22Rv1 (cell line): ENCODE data around the gene CAPN15.

Experiments used
- H3K27ac ChIP-seq: fragments of 450-650 bp; 2 replicates; pipeline ENCODE4 v1.5.1; 2017
- ZFX ChIP-seq: fragments of 450-650 bp; IDR thresholded peaks from 2 replicates; pipeline ENCODE4 v1.6.1; 2017; ENCODE audit warnings: antibody characterized with exemption, borderline replicate concordance
- TF ChIP-seq, protein P1 (sequence below): fragments of 450-650 bp; IDR thresholded peaks from 2 replicates; pipeline ENCODE4 v1.5.1; 2017; ENCODE audit warnings: mild to moderate bottlenecking

CAPN15 gene

DNA sequence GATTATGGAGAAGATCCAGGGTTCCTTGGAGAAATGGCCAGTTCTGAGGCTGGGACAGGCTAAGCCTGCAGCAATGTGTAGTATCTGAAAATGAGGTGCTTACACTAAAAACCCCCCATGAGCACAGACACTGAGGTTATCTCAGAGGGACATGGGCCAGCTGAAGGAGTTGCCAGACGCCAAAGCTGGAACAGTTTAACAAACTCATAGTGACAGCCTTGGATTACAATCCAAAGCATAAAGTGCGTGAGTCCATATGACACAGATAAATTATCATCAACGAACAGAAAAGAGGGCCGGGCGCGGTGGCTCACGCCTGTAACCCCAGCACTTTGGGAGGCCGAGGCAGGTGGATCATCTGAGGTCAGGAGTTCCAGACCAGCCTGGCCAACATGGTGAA, 11.2 kb upstream of the CAPN15 start:
- TF ChIP-seq, protein P1, sequence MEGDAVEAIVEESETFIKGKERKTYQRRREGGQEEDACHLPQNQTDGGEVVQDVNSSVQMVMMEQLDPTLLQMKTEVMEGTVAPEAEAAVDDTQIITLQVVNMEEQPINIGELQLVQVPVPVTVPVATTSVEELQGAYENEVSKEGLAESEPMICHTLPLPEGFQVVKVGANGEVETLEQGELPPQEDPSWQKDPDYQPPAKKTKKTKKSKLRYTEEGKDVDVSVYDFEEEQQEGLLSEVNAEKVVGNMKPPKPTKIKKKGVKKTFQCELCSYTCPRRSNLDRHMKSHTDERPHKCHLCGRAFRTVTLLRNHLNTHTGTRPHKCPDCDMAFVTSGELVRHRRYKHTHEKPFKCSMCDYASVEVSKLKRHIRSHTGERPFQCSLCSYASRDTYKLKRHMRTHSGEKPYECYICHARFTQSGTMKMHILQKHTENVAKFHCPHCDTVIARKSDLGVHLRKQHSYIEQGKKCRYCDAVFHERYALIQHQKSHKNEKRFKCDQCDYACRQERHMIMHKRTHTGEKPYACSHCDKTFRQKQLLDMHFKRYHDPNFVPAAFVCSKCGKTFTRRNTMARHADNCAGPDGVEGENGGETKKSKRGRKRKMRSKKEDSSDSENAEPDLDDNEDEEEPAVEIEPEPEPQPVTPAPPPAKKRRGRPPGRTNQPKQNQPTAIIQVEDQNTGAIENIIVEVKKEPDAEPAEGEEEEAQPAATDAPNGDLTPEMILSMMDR = no peak
- no peak for TF ChIP-seq ZFX
- H3K27ac ChIP-seq = no peak overlapping the region

DNA sequence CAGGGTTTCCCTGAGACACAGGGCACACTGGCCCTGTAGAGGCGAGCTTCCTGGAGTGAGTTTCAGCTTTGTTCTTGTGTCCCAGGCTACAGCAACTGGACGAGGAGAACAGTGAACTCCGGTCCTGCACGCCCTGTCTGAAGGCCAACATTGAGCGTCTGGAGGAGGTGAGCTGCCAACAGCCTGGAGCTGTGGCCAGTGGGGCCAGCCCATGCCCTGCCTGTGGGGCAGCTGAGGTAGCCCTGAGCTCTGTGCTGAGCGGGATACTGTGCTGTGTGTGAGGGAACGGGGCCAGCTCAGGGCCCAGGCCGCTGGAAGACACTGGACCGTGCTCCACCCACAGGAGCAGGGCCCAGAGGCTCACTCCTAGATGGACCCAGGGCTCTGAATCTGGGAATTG, 8.7 kb upstream of the CAPN15 start:
- TF ChIP-seq ZFX = no peak
- TF ChIP-seq, protein P1 = no peak
- no peak overlapping the region for H3K27ac ChIP-seq

DNA sequence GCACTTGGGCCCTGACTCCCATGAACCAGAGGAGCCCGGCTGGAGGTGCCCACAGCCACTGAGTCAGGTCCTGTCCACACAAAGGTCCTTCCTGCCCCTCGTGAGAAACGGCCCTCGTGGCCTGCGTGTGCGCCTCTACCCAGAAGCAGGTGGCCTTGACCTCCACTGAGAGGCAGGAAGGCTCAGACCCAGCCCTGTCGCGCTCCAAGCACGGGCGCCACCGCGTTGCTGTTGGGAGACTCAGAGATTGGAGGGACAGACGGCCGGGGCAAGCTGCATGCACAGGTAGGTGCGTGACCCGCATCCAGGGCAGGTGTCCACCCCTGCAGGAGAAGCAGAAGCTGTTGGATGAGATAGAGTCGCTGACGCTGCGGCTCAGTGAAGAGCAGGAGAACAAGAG, 8.1 kb upstream of the CAPN15 start:
- TF ChIP-seq, protein P1 = no peak
- no peak for TF ChIP-seq ZFX

DNA sequence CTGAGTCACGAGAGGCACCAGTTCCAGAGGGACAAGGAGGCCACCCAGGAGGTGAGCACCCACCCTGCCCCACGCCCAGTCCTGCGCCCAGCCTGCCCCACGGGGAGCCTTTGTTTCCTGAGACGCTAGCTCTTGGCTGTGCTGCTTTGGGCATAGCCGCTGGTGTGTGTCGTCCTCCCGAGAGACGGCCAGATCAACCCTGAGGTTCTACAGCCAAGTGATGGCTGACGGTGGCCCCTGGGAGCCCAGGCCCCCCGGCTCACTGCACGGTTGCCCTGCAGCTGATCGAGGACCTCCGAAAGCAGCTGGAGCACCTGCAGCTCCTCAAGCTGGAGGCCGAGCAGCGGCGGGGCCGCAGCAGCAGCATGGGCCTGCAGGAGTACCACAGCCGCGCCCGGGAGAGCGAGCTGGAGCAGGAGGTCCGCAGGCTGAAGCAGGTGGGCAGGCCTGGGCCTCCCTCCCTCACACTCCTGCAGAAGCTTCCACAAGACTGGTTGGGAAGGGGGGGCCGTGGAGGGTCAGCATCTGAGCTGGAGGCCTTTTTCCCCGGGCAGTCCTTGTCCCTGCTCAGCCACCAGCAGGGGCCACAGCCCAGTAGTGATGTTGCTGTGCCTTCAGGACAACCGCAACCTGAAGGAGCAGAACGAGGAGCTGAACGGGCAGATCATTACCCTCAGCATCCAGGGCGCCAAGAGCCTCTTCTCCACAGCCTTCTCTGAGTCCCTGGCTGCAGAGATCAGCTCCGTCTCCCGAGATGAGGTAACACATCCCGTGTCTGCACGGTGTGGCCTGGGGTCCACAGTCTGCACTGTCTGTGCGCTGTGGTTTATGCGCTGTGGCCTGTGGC, 7.4 kb upstream of the CAPN15 start:
- TF ChIP-seq, protein P1 = no peak
- no peak for TF ChIP-seq ZFX
- no peak overlapping the region for H3K27ac ChIP-seq

More for the DNA sequence above, 8.1 kb upstream of the CAPN15 start:
- H3K27ac ChIP-seq = no peak overlapping the region

DNA sequence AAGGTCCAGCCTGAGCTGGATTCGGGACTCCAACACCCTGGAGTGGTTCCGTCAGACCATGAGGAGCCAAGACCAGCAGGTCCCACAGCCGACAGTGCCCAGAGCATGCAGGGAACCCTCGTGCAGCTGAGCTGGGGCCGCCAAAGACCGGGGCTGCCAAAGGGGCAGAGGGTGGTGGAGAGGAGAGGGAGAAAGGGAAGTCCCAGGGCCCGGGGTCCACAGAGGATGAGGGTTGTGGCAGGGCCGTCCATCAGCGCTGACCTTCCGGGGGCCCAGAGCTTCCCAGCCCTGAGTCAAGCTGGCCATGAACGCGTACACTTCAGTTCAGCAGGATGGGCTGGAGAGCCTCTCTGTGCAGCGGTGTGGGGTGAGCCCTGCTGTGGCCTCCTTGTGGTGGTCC, 6.7 kb upstream of the CAPN15 start:
- TF ChIP-seq, protein P1 = no peak
- TF ChIP-seq ZFX = no peak
- H3K27ac ChIP-seq = no peak overlapping the region

DNA sequence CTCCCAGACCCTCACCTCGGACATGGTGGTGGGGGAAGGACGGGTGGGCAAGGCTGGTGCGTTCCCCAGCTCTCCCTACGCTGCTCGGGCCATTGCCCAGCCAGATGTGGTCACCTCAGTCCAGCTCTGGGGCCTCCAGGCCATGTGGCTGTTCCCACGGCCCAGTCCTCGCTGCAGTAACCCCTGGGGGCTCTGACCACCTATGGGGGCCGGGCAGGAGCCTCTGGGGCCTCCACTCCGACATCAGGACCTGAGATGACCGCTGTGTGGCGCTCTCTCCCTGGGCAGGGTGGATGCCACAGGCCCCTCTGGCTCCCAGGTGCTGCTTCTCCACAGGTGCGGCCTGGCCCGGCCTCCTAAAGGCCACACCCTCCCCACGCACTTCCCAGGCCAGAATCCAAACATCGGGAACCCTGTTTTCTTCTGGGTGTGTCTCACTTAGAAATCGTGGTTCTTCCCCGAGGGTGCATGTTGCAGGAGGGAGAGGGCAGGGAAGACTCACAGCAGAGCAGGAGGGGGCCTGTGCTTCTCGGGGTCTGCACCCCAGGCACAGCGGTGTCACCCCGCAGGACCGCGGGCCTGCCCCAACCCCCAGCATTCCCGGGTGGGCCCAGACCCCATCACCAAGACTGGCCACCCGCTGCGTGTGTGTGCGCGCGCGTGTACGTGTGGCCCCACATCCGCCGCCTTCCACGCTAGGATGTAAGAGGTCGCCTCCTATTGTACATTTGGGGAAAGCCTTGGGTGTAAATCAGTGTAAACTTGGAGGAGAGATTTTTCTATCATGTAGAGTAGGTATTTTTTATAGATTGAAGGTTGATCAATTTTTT, 5.9 kb upstream of the CAPN15 start:
- H3K27ac ChIP-seq = no peak overlapping the region
- TF ChIP-seq, protein P1 = peak; percentile 20
- TF ChIP-seq ZFX = no peak
